Activated CD8-positive, alpha-beta memory T cell treated with anti-CD3 and anti-CD28 coated beads for 24 hours (primary cell): Measurements from ENCODE around the gene FAM78A.

ENCODE experiments used
- DNase-seq: peaks from one replicate; pipeline ENCODE4 v3.0.0-alpha.2; 2020

Gene FAM78A

GRCh38 chr9:131276094-131276888 lies at the start of gene FAM78A:
FAM78A (minus strand) TSS chr9:131276510; CDS start chr9:131276179, 331 bp downstream.
- DNase-seq = peak; percentile 81

- DNase-seq = no peak
Measured at GRCh38 chr9:131324736-131325679, 48.7 kb upstream of the FAM78A start.

- no peak for DNase-seq
Measured at GRCh38 chr9:131323629-131324028, 47.3 kb upstream of the FAM78A start.

- DNase-seq = no peak
Measured at GRCh38 chr9:131320031-131320685, 43.8 kb upstream of the FAM78A start.

- no peak for DNase-seq
Measured at GRCh38 chr9:131319486-131319885, 43.2 kb upstream of the FAM78A start.

- no peak for DNase-seq
Measured at GRCh38 chr9:131318231-131319085, 42.1 kb upstream of the FAM78A start.

GRCh38 chr9:131312822-131313770 lies 36.8 kb upstream of the FAM78A start:
- no peak for DNase-seq

- no peak for DNase-seq
Measured at GRCh38 chr9:131312246-131312645, 35.9 kb upstream of the FAM78A start.

GRCh38 chr9:131310833-131311554 lies 34.7 kb upstream of the FAM78A start:
- DNase-seq = peak; percentile 78

GRCh38 chr9:131309530-131310276 lies 33.4 kb upstream of the FAM78A start:
- DNase-seq = no peak

- no peak for DNase-seq
Measured at GRCh38 chr9:131308906-131309529, 32.7 kb upstream of the FAM78A start.

GRCh38 chr9:131308452-131308851 lies 32.1 kb upstream of the FAM78A start:
- no peak for DNase-seq

- DNase-seq = no peak
Measured at GRCh38 chr9:131307974-131308373, 31.7 kb upstream of the FAM78A start.

GRCh38 chr9:131306397-131307004 lies 30.2 kb upstream of the FAM78A start:
- DNase-seq = no peak

GRCh38 chr9:131304676-131305355 lies 28.5 kb upstream of the FAM78A start:
- no peak for DNase-seq

GRCh38 chr9:131303381-131304321 lies 27.3 kb upstream of the FAM78A start:
- DNase-seq = no peak
